ENCODE data around the gene FAM13C.
"Not testable (repeated sequence)": the region's sequence is repeated elsewhere in the genome, so short reads cannot be mapped to it uniquely, and the experiment has no call there.

Gene FAM13C
- 0 to 0.07 reads per million in 2 donors for total RNA-seq

- DNase-seq: no peak
Measured at GRCh38 chr10:59362144-59362958, at the start of gene FAM13C. Gene FAM13C (minus strand): TSS chr10:59362549. CDS start chr10:59362460, 89 bp downstream.

- no peak for DNase-seq
Measured at GRCh38 chr10:59405235-59405634, 42.9 kb upstream of the FAM13C start.

GRCh38 chr10:59400214-59400613 is 37.9 kb upstream of the FAM13C start:
- DNase-seq: no peak

GRCh38 chr10:59399329-59399728 is 37.0 kb upstream of the FAM13C start:
- DNase-seq: not testable (repeated sequence)

- DNase-seq: no peak
Measured at GRCh38 chr10:59397961-59398360, 35.6 kb upstream of the FAM13C start.

GRCh38 chr10:59395984-59396383 is 33.6 kb upstream of the FAM13C start:
- no peak for DNase-seq

- DNase-seq: no peak
Measured at GRCh38 chr10:59393349-59393748, 31.0 kb upstream of the FAM13C start.

GRCh38 chr10:59391060-59391459 is 28.7 kb upstream of the FAM13C start:
- no peak for DNase-seq

GRCh38 chr10:59388671-59388976 is 26.3 kb upstream of the FAM13C start:
- DNase-seq: no peak

- no peak for DNase-seq
Measured at GRCh38 chr10:59387951-59388670, 25.8 kb upstream of the FAM13C start.

- DNase-seq: no peak
Measured at GRCh38 chr10:59384761-59385160, 22.4 kb upstream of the FAM13C start.

GRCh38 chr10:59383908-59384307 is 21.6 kb upstream of the FAM13C start:
- DNase-seq: no peak

- DNase-seq: no peak
Measured at GRCh38 chr10:59383436-59383835, 21.1 kb upstream of the FAM13C start.

- no peak for DNase-seq
Measured at GRCh38 chr10:59382831-59383295, 20.5 kb upstream of the FAM13C start.

GRCh38 chr10:59381687-59382086 is 19.3 kb upstream of the FAM13C start:
- DNase-seq: no peak

GRCh38 chr10:59376846-59377245 is 14.5 kb upstream of the FAM13C start:
- no peak for DNase-seq

- no peak for DNase-seq
Measured at GRCh38 chr10:59375990-59376389, 13.6 kb upstream of the FAM13C start.

- DNase-seq: no peak
Measured at GRCh38 chr10:59374916-59375315, 12.6 kb upstream of the FAM13C start.

- no peak for DNase-seq
Measured at GRCh38 chr10:59373071-59373470, 10.7 kb upstream of the FAM13C start.

GRCh38 chr10:59372543-59372942 is 10.2 kb upstream of the FAM13C start:
- no peak for DNase-seq

GRCh38 chr10:59366290-59366689 is 3.9 kb upstream of the FAM13C start:
- no peak for DNase-seq

GRCh38 chr10:59363446-59363958 is 1.2 kb upstream of the FAM13C start:
- no peak for DNase-seq

GRCh38 chr10:59362959-59363381 is 621 bp upstream of the FAM13C start:
- no peak for DNase-seq

- DNase-seq: no peak
Measured at GRCh38 chr10:59361663-59362143, 646 bp downstream of the FAM13C start.
